H1 (cell line): ENCODE results near the gene MYO5A. TPM values are rescaled to one million over a fixed set of nuclear protein-coding genes. Genes with fewer than 3 reads are reported as not detected.

Source experiments
- CTCF ChIA-PET: fragments of 300-600 bp; sonication (Branson Sonifier 250); formaldehyde crosslinking; loops from one replicate; lab custom pipeline; 2021; ENCODE audit not compliant: partially characterized antibody; lab: Charles Lee
- POLR2A ChIA-PET: fragments of 300-600 bp; sonication (Branson Sonifier 250); formaldehyde crosslinking; loops from one replicate; lab custom pipeline; 2021; ENCODE audit warnings: inconsistent platforms; ENCODE audit not compliant: partially characterized antibody; lab: Charles Lee
- DNase-seq, 2 experiments: peaks; one replicate each; pipeline versions ENCODE4 v3.0.0 to v3.0.0-alpha.2; 2010 to 2022; ENCODE audit warnings: low spot score in 2 of 2, low read depth in 1 of 2, mixed read lengths in 1 of 2
- FAIRE-seq: peaks from 2 replicates; lab custom pipeline; 2011; peaks lifted over from hg19 to GRCh38; lab: Jason Lieb, UNC
- H2AFZ ChIP-seq: 2 replicates; pipeline ENCODE4 v1.8.1; 2012; ENCODE audit warnings: low read length, inconsistent platforms
- H2AK5ac ChIP-seq: 2 replicates; pipeline ENCODE4 v1.6.1; 2013; ENCODE audit warnings: low read depth, low read length
- H2BK120ac ChIP-seq: replicated peaks from 2 replicates; pipeline ENCODE3; 2013; ENCODE audit warnings: low read depth, low read length, inconsistent platforms
- H2BK12ac ChIP-seq: 2 replicates; pipeline ENCODE4 v1.6.1; 2013; ENCODE audit warnings: low read depth, low read length
- H2BK15ac ChIP-seq: 2 replicates; pipeline ENCODE4 v1.6.1; 2013; ENCODE audit warnings: low read length
- H2BK20ac ChIP-seq: 2 replicates; pipeline ENCODE4 v1.6.1; 2013; ENCODE audit warnings: low read length
- H2BK5ac ChIP-seq: 2 replicates; pipeline ENCODE4 v1.6.1; 2013; ENCODE audit warnings: low read depth, low read length
- H3K14ac ChIP-seq: 2 replicates; pipeline ENCODE4 v1.6.1; 2013; ENCODE audit warnings: inconsistent platforms; ENCODE audit not compliant: insufficient read length
- H3K18ac ChIP-seq: 2 replicates; pipeline ENCODE4 v1.6.1; 2013; ENCODE audit warnings: low read length; ENCODE audit errors: extremely low read depth
- H3K23ac ChIP-seq: 2 replicates; pipeline ENCODE4 v1.6.1; 2013; ENCODE audit warnings: inconsistent platforms; ENCODE audit not compliant: insufficient read length
- H3K23me2 ChIP-seq: 2 replicates; pipeline ENCODE4 v1.6.1; 2013; ENCODE audit warnings: low read depth, low read length
- H3K27ac ChIP-seq: 2 replicates; pipeline ENCODE4 v1.6.1; 2011; ENCODE audit warnings: low read depth, low read length, inconsistent platforms
- H3K27me3 ChIP-seq, 4 experiments: replicated peaks in 1 of 4; 1 replicate in 1 of 4; 2 replicates in 3 of 4; pipeline versions ENCODE4 v1.6.1 to v1.8.1; 2011 to 2013; ENCODE audit warnings: low read length in 3 of 4, mild to moderate bottlenecking in 3 of 4, inconsistent platforms in 2 of 4, mixed read lengths in 2 of 4, moderate library complexity in 1 of 4; ENCODE audit not compliant: control insufficient read depth in 3 of 4, insufficient read depth in 3 of 4; ENCODE audit errors: extremely low read depth in 1 of 4
- H3K36me3 ChIP-seq, 4 experiments: 2 replicates each; pipeline versions ENCODE4 v1.6.1 to v1.8.1; 2011 to 2013; ENCODE audit warnings: mild to moderate bottlenecking in 4 of 4, low read length in 3 of 4, moderate library complexity in 2 of 4, control low read depth in 1 of 4, inconsistent platforms in 1 of 4; ENCODE audit not compliant: insufficient read depth in 4 of 4, control insufficient read depth in 2 of 4
- H3K4ac ChIP-seq: replicated peaks from 2 replicates; pipeline ENCODE3; 2013; ENCODE audit warnings: low read length, low read depth, mixed read lengths, inconsistent platforms; ENCODE audit not compliant: insufficient read length
- H3K4me1 ChIP-seq, 4 experiments: replicated peaks in 1 of 4; 1 replicate in 1 of 4; 2 replicates in 3 of 4; pipeline versions ENCODE4 v1.6.1 to v1.8.1; 2011 to 2013; ENCODE audit warnings: low read length in 3 of 4, inconsistent platforms in 2 of 4, mixed read lengths in 1 of 4; ENCODE audit not compliant: insufficient read depth in 4 of 4, control insufficient read depth in 3 of 4
- H3K4me2 ChIP-seq, 2 experiments: 2 replicates each; pipeline versions ENCODE4 v1.6.1 to v1.8.1; 2011 to 2013; ENCODE audit warnings: low read depth in 2 of 2, low read length in 2 of 2, control low read depth in 1 of 2, inconsistent platforms in 1 of 2, mild to moderate bottlenecking in 1 of 2; ENCODE audit not compliant: insufficient read depth in 1 of 2
- H3K4me3 ChIP-seq, 4 experiments: fragments of 200-600, 300-600 bp in 1 of 4; sonication (generic), shearing (Covaris generic), sonication (Bioruptor Twin) in 1 of 4; 2 replicates each; pipeline versions ENCODE4 v1.5.1 to v1.8.1; 2011 to 2016; ENCODE audit warnings: low read length in 4 of 4, low read depth in 3 of 4, control low read depth in 2 of 4, inconsistent platforms in 2 of 4, mild to moderate bottlenecking in 2 of 4, mixed read lengths in 1 of 4, moderate library complexity in 1 of 4; ENCODE audit not compliant: insufficient read depth in 2 of 4; ENCODE audit errors: extremely low read depth in 1 of 4
- H3K56ac ChIP-seq: replicated peaks from 2 replicates; pipeline ENCODE3; 2013; ENCODE audit warnings: low read depth, mild to moderate bottlenecking, mixed read lengths, low read length, inconsistent platforms; ENCODE audit not compliant: insufficient read length
- H3K79me1 ChIP-seq: 2 replicates; pipeline ENCODE4 v1.6.1; 2013; ENCODE audit warnings: low read depth, low read length, control low read depth
- H3K79me2 ChIP-seq, 2 experiments: 2 replicates each; pipeline versions ENCODE4 v1.6.1 to v1.8.1; 2012 to 2013; ENCODE audit warnings: low read length in 2 of 2, mild to moderate bottlenecking in 2 of 2, inconsistent platforms in 1 of 2; ENCODE audit not compliant: insufficient read depth in 2 of 2, control insufficient read depth in 1 of 2
- H3K9ac ChIP-seq, 4 experiments: replicated peaks in 1 of 4; 1 replicate in 1 of 4; 2 replicates in 3 of 4; pipeline versions ENCODE4 v1.6.1 to v1.8.1; 2011 to 2013; ENCODE audit warnings: low read depth in 3 of 4, low read length in 3 of 4, control low read depth in 2 of 4, mild to moderate bottlenecking in 2 of 4, moderate library complexity in 2 of 4, inconsistent platforms in 1 of 4; ENCODE audit errors: extremely low read depth in 1 of 4
- H3K9me3 ChIP-seq, 2 experiments: 2 replicates each; pipeline versions ENCODE4 v1.6.1 to v1.8.1; 2012 to 2013; ENCODE audit warnings: mild to moderate bottlenecking in 2 of 2, moderate library complexity in 2 of 2, control low read depth in 1 of 2, inconsistent platforms in 1 of 2, low read depth in 1 of 2, low read length in 1 of 2, mixed read lengths in 1 of 2; ENCODE audit not compliant: insufficient read depth in 2 of 2
- H4K20me1 ChIP-seq, 2 experiments: replicated peaks in 1 of 2; 2 replicates each; pipeline versions ENCODE3 to v1.8.1; 2011 to 2013; ENCODE audit warnings: inconsistent platforms in 2 of 2, low read length in 2 of 2, mild to moderate bottlenecking in 1 of 2; ENCODE audit not compliant: insufficient read depth in 2 of 2, control insufficient read depth in 1 of 2
- H4K5ac ChIP-seq: 2 replicates; pipeline ENCODE4 v1.6.1; 2013; ENCODE audit warnings: low read length, low read depth, mixed read lengths, inconsistent platforms; ENCODE audit not compliant: insufficient read length
- H4K8ac ChIP-seq: 2 replicates; pipeline ENCODE4 v1.8.0; 2013; ENCODE audit warnings: mild to moderate bottlenecking, moderate library complexity, low read length, inconsistent platforms; ENCODE audit not compliant: insufficient read depth; ENCODE audit errors: extremely low read depth
- H4K91ac ChIP-seq: replicated peaks from 2 replicates; pipeline ENCODE3; 2013; ENCODE audit warnings: low read length, mixed read lengths, inconsistent platforms; ENCODE audit not compliant: insufficient read length
- EGR1 ChIP-seq: IDR thresholded peaks from 2 replicates; pipeline ENCODE4 v1.6.1; 2011; ENCODE audit warnings: low read depth, low read length, borderline replicate concordance
- POU5F1 ChIP-seq: IDR thresholded peaks from 2 replicates; pipeline ENCODE4 v1.6.1; 2011; ENCODE audit warnings: low read depth, mild to moderate bottlenecking, low read length, moderate library complexity
- WGBS, 2 experiments: shearing (Covaris generic) in 1 of 2; methylation state at CpG; one replicate each; pipeline versions ENCODE4 v1.1.6 to v1.1.7; 2013 to 2015; ENCODE audit warnings: low lambda C conversion rate in 2 of 2, mixed read lengths in 2 of 2, inconsistent platforms in 1 of 2, low coverage in 1 of 2, missing lambda C conversion rate in 1 of 2; ENCODE audit not compliant: insufficient replicate concordance in 2 of 2, insufficient coverage in 1 of 2, insufficient read length in 1 of 2; ENCODE audit errors: extremely low coverage in 1 of 2, missing lambda C conversion rate in 1 of 2; 5-methylcytosine and 5-hydroxymethylcytosine counted together
- polyA plus RNA-seq, 7 experiments: library from polyadenylated mRNA; depleted of rRNA in 3 of 7; stranded (reverse) in 5 of 7; unstranded in 2 of 7; fragments of >200 nt in 5 of 7; fragments of 200-250 nt in 2 of 7; gene quantifications; 1 replicate in 5 of 7; 2 replicates in 1 of 7; 4 replicates in 1 of 7; pipeline versions ENCODE4 v1.2.1 to v1.2.3, GENCODE V29; 2011 to 2013; ENCODE audit warnings: missing spikeins in 2 of 7, mixed read lengths in 2 of 7
- total RNA-seq: library from RNA; stranded (reverse); fragmentation: NEBNext Ultra II Directional; extraction: Animal tissue kit (Norgen Biotek cat#: 25700); gene quantifications from 2 replicates; pipeline ENCODE4 v1.2.1, GENCODE V29; 2021

MYO5A gene
- total and polyA plus RNA-seq, 2 of the 8 experiments (the other 6 are each of a cell fraction or from before 2014, with no cell fraction given): 11.4 to 24.7 TPM

DNA sequence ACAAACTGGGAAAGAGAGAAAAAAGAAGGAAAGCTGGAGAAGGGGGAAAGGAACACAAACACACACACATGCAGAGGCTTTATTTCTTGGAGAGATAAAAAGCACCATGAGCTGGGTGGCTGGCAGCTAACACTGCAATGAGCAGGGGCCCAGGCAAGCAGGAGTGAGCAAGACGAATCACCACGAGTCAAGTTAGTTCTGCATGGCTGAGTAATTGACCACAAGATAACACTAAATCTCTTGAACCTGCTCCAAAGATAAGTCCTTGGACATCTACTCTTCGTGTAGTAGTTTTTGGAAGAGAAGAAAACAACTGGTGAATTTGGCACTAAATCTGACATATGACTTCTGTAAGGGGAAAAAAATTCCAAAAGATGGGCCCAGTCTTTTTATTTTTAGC is 100.9 kb downstream of the MYO5A start:
- Histone ChIP-seq H3K4me3 (no peak overlapping the region), H3K18ac (no peak overlapping the region), H3K27ac (no peak overlapping the region), H3K4ac (no peak overlapping the region), H3K14ac (no peak overlapping the region), H3K56ac (no peak overlapping the region), H2BK20ac (no peak overlapping the region), H2BK12ac (no peak overlapping the region), H3K23ac (no peak overlapping the region), H4K20me1 (peaks cover 0 to 2% of the 10 kb centered on the region in 2 experiments), H3K4me1 (no peaks in the 10 kb centered on the region), H3K79me2 (no peaks in the 10 kb centered on the region), H4K8ac (no peak overlapping the region), H3K23me2 (no peaks in the 10 kb centered on the region), H2AK5ac (no peak overlapping the region), H4K91ac (no peak overlapping the region), H2AFZ (no peak overlapping the region), H3K4me2 (no peak overlapping the region), H4K5ac (no peak overlapping the region), H3K9ac (no peak overlapping the region), H2BK120ac (no peak overlapping the region), H2BK5ac (no peak overlapping the region), H3K79me1 (no peaks in the 10 kb centered on the region), H3K27me3 (no peaks in the 10 kb centered on the region), H3K36me3 (no peaks in the 10 kb centered on the region), H2BK15ac (no peak overlapping the region), H3K9me3 (no peaks in the 10 kb centered on the region)
- ChIA-PET CTCF (no interaction called here), POLR2A (no interaction called here)
- WGBS, 2 experiments: 76% methylated on average over 3 of the region's 3 CpGs; no CpG with 5 or more reads in 1 of the 2 experiments
- no peak for DNase-seq
- no peak for FAIRE-seq
- TF ChIP-seq EGR1 (no peak), POU5F1 (no peak)
